Measurements from ENCODE around the gene MIPEP. TPM values are rescaled to one million over a fixed set of nuclear protein-coding genes. Genes with fewer than 3 reads are reported as not detected.
"Not testable (repeated sequence)": the region's sequence is repeated elsewhere in the genome, so short reads cannot be mapped to it uniquely, and the experiment has no call there.

Gene MIPEP
- total RNA-seq, 1 experiment from 2014 or later, result 24.7 TPM

DNA sequence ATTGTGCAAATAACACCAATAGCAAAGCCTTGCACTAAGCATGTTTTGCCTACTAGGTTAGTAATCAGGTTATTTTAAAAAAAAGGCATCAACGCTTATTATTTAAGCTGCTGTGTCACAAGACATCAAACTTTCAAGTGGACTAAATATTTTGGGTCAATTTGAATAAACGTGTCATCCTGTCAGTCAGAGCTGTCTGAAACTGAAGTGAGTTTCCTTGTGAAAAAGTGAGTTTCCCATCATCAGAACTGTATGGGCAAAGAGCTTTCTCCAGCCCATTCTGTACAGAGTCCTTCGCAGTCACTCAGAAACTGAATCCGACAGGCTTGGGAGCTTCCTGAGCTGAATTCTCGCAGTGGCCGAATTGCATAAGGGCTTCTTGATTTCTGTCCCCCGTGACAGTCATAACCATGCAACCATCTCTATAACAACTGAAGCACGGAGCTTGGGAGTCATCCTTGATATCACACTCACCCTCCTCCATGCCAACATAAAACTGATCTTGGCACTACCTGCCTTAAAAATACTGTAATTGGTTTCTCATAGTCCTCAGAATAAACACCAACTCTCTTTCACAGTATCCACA lies 139.8 kb downstream of the MIPEP start:
- peaks cover 17% of the 10 kb centered on the region for H3K4me1 Mint-ChIP-seq (ENCODE audit: insufficient read depth, unreplicated experiment)
- no peaks in the 10 kb centered on the region for H3K27me3 Mint-ChIP-seq (ENCODE audit: insufficient read depth, unreplicated experiment)
- no TSS peak for BruUV-seq (replicated peaks)
- H3K9me3 Mint-ChIP-seq (ENCODE audit: unreplicated experiment), result no peaks in the 10 kb centered on the region
- no peak overlapping the region for H3K27ac Mint-ChIP-seq (ENCODE audit: low read depth, unreplicated experiment)
- peaks cover 18% of the 10 kb centered on the region for H3K36me3 Mint-ChIP-seq (ENCODE audit: insufficient read depth, unreplicated experiment)
- POLR2A ChIA-PET, result no interaction called here
- CTCF ChIA-PET, result interaction anchor here (0.6 kb wide), 1 partner anchor 10 kb away, joined by 3 read pairs; no protein-coding TSS in a partner anchor
- H3K4me3 Mint-ChIP-seq (ENCODE audit: unreplicated experiment), result no peak overlapping the region
- no peak for DNase-seq (ENCODE audit: unreplicated experiment)
- TF ChIP-seq, protein P1, sequence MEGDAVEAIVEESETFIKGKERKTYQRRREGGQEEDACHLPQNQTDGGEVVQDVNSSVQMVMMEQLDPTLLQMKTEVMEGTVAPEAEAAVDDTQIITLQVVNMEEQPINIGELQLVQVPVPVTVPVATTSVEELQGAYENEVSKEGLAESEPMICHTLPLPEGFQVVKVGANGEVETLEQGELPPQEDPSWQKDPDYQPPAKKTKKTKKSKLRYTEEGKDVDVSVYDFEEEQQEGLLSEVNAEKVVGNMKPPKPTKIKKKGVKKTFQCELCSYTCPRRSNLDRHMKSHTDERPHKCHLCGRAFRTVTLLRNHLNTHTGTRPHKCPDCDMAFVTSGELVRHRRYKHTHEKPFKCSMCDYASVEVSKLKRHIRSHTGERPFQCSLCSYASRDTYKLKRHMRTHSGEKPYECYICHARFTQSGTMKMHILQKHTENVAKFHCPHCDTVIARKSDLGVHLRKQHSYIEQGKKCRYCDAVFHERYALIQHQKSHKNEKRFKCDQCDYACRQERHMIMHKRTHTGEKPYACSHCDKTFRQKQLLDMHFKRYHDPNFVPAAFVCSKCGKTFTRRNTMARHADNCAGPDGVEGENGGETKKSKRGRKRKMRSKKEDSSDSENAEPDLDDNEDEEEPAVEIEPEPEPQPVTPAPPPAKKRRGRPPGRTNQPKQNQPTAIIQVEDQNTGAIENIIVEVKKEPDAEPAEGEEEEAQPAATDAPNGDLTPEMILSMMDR (IDR thresholded peaks at IDR 0.05; ENCODE audit: unreplicated experiment), result no peak
- intact Hi-C loops (cut with micrococcal nuclease), result loop anchor here (10.0 kb wide), 1 partner anchor 1095 kb away; no protein-coding TSS in a partner anchor

DNA sequence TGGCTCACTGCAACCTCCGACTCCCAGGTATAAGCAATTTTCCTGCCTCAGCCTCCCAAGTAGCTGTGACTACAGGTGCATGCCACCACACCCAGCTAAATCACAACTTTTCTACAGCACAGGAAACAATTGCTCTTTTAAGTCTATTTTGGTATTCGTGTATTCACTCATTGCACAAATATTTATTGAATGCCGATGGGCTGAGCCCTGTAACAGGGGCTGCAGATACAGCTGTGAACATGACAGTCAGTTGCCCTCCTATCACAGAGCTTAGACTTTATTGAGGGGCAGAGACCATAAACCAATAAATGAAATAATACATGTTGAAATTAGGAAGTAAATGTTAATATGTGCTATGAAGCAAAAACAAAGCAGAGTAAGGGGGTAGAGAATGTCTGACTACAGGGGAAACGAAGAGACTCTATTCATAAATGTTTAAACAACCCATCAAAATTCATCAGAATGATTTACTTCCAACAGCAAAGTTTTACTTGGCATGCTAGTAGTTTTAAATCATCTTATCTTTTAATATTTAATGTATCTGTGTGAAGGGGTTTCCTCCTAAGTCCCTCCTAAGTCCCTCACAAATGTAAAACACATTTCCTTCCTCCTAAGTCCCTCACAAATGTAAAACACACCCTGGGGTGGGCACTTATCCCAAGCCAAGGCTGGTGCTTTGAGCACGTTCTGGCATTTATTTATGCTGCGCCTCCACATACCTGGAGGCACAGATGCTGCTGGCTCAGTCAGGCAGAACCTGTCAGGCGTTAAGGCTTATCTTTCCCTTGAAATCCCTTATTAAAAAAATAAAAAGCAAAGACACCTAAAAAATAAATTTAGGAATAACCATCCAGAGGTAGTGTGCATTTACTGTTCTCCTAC lies 140.8 kb downstream of the MIPEP start:
- DNase-seq (ENCODE audit: unreplicated experiment), result no peak
- Mint-ChIP-seq H3K9me3 (ENCODE audit: unreplicated experiment) (no peaks in the 10 kb centered on the region), H3K27me3 (ENCODE audit: insufficient read depth, unreplicated experiment) (no peaks in the 10 kb centered on the region), H3K36me3 (ENCODE audit: insufficient read depth, unreplicated experiment) (peaks cover 18% of the 10 kb centered on the region), H3K4me1 (ENCODE audit: insufficient read depth, unreplicated experiment) (peaks cover 18% of the 10 kb centered on the region), H3K4me3 (ENCODE audit: unreplicated experiment) (no peak overlapping the region), H3K27ac (ENCODE audit: low read depth, unreplicated experiment) (no peak overlapping the region)
- POLR2A ChIA-PET, result no interaction called here
- BruUV-seq (replicated peaks), result no TSS peak
- TF ChIP-seq, protein P1 (IDR thresholded peaks at IDR 0.05; ENCODE audit: unreplicated experiment), result no peak
- CTCF ChIA-PET, result interaction anchor here (0.6 to 0.7 kb wide), 2 partner anchors 279 to 281 kb away, joined by 3 to 5 read pairs; no protein-coding TSS in a partner anchor
- intact Hi-C loops (cut with micrococcal nuclease), result loop anchor here (10.0 kb wide), 1 partner anchor 1096 kb away; no protein-coding TSS in a partner anchor

DNA sequence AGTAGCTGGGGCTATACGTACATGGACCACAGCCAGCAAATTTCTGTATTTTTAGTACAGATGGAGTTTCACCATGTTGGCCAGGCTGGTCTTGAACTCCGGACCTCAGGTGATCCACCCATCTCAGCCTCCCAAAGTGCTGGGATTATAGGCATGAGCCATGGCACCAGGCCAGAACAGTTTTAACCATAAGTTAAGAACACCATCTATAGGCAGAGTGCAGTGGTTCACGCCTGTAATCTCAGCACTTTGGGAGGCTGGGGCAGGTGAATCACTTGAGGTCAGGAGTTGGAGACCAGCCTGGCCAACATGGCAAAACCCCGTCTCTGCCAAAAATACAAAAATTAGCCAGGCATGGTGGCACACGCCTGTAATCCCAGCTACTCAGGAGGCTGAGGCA lies 143.1 kb downstream of the MIPEP start:
- POLR2A ChIA-PET; BruUV-seq (replicated peaks); H3K27me3 Mint-ChIP-seq (ENCODE audit: insufficient read depth, unreplicated experiment); H3K4me3 Mint-ChIP-seq (ENCODE audit: unreplicated experiment); H3K27ac Mint-ChIP-seq (ENCODE audit: low read depth, unreplicated experiment); H3K9me3 Mint-ChIP-seq (ENCODE audit: unreplicated experiment); CTCF ChIA-PET: not testable (repeated sequence)
- Mint-ChIP-seq H3K4me1 (ENCODE audit: insufficient read depth, unreplicated experiment) (peaks cover 13% of the 10 kb centered on the region), H3K36me3 (ENCODE audit: insufficient read depth, unreplicated experiment) (peaks cover 18% of the 10 kb centered on the region)
- intact Hi-C loops (cut with micrococcal nuclease), result loop anchor here (10.0 kb wide), 1 partner anchor 1099 kb away; no protein-coding TSS in a partner anchor
- peak; percentile 18 for DNase-seq (ENCODE audit: unreplicated experiment)

DNA sequence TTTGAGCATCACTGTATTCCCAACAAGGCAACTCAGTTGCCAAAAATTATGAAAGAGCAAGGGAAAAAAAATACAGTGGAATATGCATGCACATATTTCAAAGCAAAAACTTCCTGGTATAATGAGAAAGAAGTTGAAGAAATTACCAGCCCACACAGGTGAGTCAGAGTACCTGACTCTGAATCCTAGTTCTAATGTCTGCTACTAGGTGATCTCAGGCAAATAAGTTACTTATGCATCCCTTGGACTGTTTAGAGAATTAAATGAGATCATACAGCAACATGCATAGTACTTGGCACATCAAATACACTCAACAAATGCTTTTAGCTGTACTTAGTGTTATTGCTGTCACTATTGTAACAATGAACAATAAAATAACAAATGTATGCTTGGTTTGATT lies 144.9 kb downstream of the MIPEP start:
- no peaks in the 10 kb centered on the region for H3K9me3 Mint-ChIP-seq (ENCODE audit: unreplicated experiment)
- CTCF ChIA-PET, result no interaction called here
- peaks cover 9% of the 10 kb centered on the region for H3K4me1 Mint-ChIP-seq (ENCODE audit: insufficient read depth, unreplicated experiment)
- intact Hi-C loops (cut with micrococcal nuclease), result loop anchor here (10.0 kb wide), 1 partner anchor 1100 kb away; no protein-coding TSS in a partner anchor
- no peak overlapping the region for H3K4me3 Mint-ChIP-seq (ENCODE audit: unreplicated experiment)
- POLR2A ChIA-PET, result interaction anchor here (0.8 to 1.0 kb wide), 2 partner anchors 9 to 51 kb away, joined by 3 read pairs; no protein-coding TSS in a partner anchor
- BruUV-seq (replicated peaks), result no TSS peak
- no peak overlapping the region for H3K27ac Mint-ChIP-seq (ENCODE audit: low read depth, unreplicated experiment)
- H3K36me3 Mint-ChIP-seq (ENCODE audit: insufficient read depth, unreplicated experiment), result peaks cover 11% of the 10 kb centered on the region
- no peaks in the 10 kb centered on the region for H3K27me3 Mint-ChIP-seq (ENCODE audit: insufficient read depth, unreplicated experiment)
- TF ChIP-seq, protein P1 (IDR thresholded peaks at IDR 0.05; ENCODE audit: unreplicated experiment), result no peak
- no peak for DNase-seq (ENCODE audit: unreplicated experiment)
